ENCODE data around the gene PEX1.
"Not testable (repeated sequence)": the region's sequence is repeated elsewhere in the genome, so short reads cannot be mapped to it uniquely, and the experiment has no call there.

DNA sequence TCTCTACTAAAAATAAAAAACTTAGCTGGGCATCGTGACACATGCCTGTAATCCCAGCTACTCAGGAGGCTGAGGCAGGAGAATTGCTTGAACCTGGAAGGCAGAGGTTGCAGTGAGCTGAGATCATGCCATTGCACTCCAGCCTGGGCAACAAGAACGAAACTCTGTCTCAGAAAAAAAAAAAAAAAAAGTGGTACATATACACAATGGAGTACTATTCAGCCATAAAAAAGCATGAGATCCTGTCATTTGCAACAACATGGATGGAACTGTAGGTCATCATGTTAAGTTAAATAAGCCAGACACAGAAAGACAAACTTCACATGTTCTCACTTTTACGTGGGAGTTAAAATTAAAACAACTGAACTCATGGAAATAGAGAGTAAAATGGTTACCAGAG, 15.2 kb upstream of the PEX1 start:
- not testable (repeated sequence) for TF ChIP-seq POLR2A, CTCF (IDR thresholded peaks at IDR 0.05)

Measured in testis (tissue), 2 donors.